Fibroblast of skin of left biceps (primary cell): ENCODE measurements around the gene SCNN1G.

Experiments used
- DNase-seq, 2 experiments: peaks; one replicate each; pipeline ENCODE4 v3.0.0-alpha.2; 2013; ENCODE audit warnings: low read depth in 2 of 2

SCNN1G gene

DNA sequence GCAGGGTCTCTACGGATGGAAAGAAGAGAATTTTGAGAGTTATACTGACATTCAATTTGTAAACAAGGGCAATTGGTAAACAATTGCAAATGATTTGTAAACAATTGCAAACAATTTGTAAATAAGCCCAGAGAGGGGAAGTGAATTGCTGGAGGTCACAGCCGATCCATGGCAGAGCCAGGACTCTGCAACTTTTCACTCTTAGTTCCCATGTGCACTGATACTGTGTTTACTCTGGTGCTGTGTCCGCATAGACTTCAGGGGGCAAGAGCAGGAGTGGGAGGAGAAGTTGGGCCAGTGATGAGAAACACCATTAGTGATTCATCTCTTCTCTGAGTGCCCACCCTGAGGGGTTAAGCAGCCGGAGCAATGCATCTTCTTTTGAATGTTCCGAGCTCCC lies 14.0 kb downstream of the SCNN1G start:
- DNase-seq, result no peak

DNA sequence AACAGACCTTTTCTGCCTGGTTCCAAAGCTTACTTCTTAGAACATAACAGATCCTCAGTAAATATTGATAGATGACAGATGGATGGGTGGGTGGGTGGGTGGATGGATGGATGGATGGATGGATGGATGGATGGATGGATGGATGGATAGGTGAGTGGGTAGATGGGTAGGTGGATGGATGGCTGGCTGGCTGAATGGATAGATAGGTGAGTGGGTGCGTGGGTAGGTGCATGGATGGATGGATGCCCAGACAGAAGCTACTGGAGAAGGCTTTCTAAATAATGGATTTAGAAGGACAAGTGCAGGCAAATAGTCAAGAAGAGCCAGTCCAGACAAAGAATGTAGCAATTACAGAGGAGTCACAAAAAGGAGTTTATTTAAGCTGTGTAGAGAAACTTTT lies 19.6 kb downstream of the SCNN1G start:
- no peak for DNase-seq

DNA sequence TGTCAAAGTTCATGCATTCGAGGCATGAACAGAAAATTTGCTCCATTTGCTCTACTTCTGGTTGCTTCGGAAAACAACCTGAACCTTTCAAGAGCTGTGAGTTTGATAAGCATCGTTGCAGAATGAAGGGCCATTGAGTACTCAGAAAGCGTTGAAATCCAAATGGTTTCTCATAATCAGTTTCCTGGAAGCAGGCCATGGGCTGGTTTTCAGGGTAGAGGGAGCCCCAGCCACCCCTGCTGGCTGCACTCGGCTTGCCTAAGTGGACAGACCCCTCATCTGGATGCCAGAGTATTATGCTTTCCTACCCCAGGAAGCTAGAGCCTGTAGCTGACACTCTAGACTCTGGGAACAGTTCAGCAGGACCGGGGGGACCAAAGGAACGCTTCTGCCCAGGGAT lies 24.4 kb downstream of the SCNN1G start:
- DNase-seq, result no peak

DNA sequence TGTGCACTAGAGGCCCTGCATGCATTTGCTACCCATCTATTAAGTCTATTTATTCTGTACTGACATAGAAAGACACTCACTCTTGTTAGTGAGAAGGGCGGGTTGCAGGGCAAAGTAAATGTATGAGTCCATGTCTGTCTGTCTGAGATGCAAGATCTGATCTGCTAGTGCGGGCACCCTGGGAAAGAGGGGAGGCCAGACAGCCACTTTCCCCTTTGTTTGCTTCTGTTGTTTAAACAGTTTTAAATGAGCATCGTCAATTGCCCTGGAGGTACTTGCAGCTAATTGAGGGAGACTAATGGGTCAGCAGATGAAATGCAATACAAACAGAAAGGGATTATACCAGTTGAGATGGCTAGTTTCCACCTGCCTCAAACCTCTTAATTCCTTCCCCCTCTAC lies 24.9 kb downstream of the SCNN1G start:
- no peak for DNase-seq

DNA sequence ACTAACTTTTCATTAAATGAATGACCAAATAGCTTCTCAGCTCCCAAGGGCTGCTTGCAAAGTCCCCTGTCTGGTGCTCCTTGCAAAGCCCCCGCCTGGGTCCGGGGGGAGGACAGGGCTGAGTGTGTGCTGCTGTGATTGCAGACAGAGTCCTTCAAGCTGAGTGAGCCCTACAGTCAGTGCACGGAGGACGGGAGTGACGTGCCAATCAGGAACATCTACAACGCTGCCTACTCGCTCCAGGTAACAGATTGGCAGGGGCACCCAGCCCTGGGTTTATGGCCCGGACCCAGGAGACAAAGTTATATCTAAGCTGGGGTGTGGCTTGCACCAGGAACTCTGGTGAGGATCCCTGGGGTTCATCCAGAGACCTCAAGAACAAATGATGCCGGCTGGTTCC lies 27.1 kb downstream of the SCNN1G start:
- no peak for DNase-seq

DNA sequence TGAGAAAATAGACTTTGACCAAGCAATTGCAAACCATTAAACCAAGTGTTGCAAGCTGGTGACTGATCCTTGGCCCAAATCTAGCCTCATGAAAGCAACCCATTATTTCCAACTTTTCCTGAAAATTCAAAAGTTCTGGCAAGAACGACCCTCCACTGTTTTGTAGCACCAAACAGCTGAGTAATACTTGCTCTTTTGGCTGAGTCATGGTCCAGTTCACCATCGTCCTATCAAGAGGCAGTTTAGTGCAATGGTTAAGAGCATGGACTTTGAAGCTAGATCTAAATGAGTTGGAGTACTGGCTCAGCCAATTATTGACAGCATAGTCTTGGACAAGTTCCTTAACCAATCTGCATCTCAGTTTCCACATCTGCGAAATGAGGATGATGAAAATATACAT lies 31.3 kb downstream of the SCNN1G start:
- no peak for DNase-seq

DNA sequence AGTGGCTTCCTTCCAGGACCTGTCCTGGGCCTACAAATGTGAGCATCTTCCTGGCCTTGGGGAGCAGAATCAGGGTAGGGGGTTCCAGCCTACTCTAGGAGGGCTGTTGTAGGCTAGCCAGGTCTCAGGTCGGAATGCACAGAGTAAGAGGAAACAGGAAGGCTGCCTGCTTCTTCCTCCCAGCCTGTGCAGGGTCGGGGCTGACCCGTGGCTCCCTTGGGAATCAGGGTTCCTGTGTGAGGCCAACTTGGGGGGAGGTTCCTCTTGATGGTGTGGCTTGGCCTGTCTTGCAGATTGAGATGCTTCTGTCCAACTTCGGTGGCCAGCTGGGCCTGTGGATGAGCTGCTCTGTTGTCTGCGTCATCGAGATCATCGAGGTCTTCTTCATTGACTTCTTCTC lies 32.3 kb downstream of the SCNN1G start:
- no peak for DNase-seq

DNA sequence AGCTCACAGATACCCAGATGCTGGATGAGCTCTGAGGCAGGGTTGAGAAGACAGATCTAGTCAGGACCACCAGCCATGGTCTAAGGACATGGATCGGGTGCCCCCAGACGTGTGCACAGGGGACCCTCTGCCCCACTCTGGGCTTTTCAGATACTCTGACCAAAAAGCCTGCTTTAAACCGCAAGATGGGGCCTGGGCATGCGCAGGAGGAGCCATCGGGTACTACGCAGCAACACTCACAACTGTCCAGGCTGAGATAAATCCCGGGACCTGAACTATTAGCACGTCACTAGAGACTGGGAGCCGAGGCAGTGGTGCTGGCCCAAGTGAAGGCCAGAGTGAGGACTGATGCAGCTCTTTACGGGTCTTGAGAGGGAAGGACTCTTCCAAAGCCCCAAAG lies 32.9 kb downstream of the SCNN1G start:
- no peak for DNase-seq

DNA sequence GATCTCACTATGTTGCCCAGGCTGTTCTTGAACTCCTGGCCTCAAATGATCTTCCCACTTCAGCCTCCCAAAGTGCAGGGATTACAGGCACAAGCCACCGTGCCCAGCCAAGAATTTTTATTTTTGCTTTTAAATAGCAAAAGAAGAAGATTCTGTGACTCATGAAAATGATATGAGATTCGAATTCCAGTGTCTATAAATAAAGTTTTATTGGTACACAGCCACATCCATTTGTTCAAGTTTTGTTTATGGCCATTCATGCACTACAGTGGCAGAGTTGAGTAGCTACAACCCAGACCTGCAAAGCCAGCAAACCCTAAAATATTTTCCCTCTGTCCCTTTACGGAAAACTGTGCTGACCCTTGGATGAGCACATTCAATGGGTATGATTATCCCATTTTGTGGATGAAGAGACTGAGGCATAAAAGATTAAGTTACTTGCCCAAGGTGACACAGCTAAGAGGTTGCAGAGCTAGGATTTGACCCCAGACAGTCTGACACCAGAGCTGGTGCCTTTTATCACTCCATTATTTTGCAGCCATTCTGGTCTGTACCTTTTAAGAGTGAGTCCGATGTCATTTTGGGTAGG lies 34.2 kb downstream of the SCNN1G start:
- no peak for DNase-seq

DNA sequence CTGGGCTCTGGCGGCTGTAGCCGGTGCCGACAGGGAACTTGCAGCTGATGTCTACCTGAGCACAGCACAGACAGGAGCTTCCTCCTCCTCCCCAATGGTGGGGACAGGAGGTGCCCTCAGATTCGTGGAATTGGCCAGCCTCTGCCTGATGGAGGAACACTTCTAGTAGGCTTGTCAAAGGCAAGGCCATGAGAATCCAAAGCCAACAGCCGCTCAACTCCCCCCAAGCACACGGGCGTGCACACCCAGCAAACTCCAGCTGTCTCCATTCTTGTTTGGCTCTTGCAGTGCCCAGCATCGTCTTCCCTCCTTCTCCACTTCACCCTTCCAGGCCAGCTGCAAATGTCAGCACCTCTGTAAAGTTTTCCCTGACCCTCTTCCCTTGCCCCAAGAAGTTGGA lies 35.1 kb downstream of the SCNN1G start:
- DNase-seq, result no peak

DNA sequence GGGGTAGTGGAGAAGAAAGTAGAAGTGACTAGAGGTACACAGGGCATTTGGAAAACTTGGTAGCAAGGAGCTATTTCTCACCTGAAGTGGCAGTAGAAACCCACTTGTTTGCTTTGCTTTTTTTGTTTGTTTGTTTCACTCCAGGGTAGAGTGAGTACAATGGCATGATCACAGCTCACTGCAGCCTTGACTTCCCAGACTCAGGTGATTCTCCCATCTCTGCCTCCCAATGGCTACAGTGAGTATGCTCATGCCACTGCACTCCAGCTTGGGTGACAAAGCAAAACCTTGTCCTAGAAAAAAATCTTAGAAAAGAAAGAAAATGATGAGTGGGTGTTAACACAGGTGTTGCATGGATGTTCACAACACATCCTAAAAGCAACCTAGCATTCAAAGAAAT lies 40.4 kb downstream of the SCNN1G start:
- DNase-seq, result no peak

DNA sequence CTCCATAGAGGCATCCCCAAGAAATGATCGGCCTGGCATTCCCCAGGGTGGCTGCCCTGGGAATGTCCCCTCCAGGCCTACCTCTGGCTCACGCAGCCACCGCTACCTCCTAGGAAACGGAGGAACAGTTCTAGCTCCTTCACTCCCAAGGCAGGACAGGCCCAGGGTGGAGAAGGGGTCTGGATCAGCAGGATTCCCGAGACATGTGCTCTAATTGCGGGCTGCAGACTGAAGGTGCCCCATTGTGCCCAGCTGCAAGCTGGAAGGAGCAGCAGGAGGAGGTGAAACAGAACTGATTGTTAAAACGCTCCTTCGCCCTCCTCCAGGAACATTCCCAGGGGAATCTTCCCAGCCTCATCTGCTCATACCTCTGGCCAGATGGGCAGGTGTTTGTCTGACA lies 40.8 kb downstream of the SCNN1G start:
- no peak for DNase-seq

DNA sequence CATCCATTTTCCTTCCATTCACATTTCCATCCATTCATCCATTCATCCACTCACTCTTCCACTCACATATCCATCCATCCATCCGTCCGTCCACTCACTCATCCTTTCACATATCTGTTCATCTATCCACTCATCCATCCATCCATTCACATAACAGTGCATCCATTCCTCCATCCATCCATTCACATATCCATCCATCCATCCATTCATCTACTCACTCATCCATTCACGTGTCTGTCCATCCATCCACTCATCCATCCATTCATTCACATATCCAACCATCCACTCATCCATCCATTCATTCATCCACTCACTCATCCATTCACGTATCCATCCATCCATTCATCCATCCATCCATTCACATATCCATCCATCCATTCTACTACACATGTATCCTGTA lies 42.6 kb downstream of the SCNN1G start:
- no peak for DNase-seq

DNA sequence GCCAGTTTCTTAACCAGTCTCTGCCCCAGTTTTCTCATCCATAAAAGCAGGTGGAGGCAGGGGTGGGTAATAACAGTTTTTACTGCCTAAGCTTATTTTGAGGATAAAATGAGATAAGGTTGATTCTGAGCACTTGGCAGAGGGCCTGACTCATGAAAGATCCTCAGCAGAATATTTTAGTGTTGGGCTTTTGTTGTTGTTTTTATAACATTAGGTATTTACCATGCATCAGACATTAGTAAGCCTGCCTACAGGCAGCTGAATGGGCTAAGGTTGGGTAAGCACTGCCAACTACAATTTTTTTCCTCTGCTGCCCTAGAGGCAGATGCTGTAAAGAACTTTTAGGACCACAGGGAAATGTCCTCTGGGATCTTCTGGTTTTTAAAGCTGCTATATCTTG lies 43.1 kb downstream of the SCNN1G start:
- no peak for DNase-seq

DNA sequence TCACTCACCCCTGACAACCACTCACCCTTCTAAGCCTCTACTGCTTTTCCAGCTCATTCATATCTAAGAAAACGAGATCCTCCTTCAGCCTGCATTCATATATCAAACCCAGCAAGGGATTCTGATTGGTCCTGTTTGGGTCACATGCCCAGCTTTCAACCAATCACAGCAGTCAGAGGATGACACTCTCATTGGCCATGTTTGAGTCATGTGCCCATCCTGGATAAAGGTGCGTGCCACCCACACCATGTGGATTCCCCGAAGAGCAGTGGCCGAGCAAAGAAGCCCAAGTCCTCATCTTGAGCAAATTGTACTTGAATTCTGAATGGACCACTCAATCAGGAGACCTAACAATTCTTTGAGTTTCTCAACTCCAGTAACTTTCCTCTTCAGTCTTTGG lies 45.0 kb downstream of the SCNN1G start:
- no peak for DNase-seq

DNA sequence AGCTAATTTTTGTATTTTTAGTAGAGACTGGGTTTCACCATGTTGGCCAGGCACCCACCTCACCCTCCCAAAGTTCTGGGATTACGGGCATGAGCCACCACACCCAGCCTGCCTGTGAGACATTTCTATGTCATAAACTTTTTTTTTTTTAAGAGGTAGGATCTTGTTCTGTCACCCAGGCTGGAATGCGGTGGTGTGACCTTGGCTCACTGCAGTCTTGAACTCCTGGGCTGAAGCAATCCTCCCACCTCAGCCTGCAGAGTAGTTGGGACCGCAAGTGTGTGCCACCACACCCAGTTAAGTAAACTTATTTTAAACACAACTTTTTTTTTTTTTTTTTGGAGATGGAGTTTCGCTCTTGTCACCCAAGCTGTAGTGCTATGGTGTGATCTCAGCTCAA lies 47.2 kb downstream of the SCNN1G start:
- DNase-seq, result no peak

DNA sequence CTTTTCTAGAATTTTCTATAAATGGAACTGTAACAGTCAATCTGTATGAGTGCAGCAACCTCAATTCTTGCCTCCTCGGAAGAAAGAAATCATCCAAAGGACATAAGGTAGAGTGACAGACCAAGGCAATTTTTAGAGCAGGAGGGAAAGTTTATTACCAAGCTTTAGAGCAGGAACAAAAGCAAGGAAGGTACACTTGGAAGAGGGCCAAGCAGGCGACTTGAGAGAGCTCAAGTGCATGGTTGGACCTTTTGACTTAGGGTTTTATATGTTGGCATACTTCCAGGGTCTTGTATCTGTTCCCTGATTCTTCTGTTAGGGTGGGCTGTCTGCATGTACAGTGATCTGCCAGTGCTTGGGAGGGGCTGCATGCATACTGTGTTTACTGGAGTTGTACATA lies 50.3 kb downstream of the SCNN1G start:
- DNase-seq, result no peak

DNA sequence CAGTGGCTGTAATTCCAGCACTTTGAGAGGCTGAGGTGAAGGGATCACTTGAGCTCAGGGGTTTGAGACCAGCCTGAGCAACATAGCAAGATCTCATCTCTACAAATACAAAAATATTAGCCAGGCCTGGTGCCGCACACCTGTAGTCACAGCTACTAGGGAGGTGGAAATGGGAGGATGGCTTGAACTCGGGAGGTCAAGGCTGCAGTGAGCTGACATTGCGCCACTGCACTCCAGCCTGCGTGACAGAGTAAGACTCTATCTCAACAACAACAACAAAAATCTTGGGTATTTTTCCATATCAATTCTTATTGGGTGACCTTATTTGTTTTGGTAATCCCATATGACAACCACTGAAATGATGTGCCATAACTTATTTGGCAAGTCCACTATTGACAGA lies 52.6 kb downstream of the SCNN1G start:
- DNase-seq, result no peak

DNA sequence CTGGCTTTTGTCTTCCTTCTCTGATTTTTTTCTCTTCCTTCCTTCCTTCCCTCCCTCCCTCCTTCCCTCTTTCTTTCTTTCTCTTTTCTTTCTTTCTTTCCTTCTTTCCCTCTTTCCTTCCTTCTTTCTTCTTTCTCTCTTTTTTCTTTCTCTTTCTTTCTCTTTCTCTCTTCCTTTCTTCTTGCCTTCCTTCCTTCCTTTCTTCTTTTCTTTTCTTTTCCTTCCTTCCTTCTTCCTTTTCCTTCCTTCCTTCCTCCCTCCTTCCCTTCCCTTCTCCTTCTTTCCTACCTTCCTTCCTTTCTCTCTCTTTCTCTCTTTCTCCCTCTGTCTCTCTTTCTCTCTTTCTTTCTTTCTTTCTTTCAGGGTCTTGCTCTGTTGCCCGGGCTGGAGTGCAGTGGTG lies 54.4 kb downstream of the SCNN1G start:
- DNase-seq, result no peak

DNA sequence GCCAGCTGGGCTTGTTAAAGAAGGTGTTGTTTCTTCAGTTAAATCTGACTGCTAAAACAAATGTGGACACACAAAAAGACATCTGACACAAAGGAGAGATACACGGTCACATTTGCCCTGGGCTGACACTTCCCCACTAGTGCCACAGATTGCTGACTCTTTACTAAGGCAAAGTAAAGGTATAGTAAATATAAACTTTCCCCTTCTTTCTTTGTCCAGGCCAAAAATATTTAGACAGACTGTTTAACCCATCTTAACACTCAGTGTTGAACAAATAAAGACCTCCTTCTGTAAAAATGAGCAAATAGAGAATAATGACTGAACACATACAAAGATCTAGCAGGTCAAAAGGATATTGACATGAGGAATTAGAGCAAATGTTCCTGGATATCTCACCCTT lies 58.4 kb downstream of the SCNN1G start:
- DNase-seq, result no peak

DNA sequence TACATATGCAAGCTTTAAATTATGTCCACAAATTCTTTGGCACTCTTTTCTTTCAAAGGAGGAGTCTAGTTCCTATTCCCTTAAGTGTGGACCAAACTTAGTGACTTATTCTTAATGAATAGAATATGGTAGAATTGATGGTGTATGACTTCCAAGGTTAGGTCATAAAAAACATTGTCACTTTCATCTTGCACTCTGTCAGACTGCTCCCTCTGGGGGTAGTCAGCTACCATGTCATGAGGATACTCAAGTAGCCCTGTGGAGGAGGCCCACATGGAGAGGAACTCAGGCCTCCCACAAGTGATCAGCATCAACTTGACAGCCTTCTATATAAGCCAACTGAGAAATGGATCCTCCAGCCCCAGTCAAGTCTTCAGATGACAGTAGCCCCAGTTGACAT lies 61.6 kb downstream of the SCNN1G start:
- no peak for DNase-seq

DNA sequence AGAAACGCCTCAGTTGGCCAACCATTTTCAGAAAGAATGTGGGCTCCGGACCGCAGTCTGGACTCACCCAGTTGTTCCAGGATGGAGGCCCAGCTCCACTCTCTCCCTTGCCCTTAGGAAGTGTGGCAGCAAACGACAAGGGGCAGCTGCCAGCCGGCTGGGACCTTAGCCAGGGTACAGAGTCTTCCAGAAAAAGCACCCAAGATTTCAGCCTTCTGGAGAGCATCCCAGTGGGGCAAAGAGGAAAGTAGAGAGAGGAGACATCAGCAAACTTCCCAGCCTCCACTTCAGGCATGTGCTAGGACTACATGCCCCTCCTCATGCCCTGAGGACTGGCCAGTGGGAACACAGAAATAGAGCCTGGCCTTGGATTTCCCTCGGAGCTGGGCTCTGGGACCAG lies 62.7 kb downstream of the SCNN1G start:
- no peak for DNase-seq

DNA sequence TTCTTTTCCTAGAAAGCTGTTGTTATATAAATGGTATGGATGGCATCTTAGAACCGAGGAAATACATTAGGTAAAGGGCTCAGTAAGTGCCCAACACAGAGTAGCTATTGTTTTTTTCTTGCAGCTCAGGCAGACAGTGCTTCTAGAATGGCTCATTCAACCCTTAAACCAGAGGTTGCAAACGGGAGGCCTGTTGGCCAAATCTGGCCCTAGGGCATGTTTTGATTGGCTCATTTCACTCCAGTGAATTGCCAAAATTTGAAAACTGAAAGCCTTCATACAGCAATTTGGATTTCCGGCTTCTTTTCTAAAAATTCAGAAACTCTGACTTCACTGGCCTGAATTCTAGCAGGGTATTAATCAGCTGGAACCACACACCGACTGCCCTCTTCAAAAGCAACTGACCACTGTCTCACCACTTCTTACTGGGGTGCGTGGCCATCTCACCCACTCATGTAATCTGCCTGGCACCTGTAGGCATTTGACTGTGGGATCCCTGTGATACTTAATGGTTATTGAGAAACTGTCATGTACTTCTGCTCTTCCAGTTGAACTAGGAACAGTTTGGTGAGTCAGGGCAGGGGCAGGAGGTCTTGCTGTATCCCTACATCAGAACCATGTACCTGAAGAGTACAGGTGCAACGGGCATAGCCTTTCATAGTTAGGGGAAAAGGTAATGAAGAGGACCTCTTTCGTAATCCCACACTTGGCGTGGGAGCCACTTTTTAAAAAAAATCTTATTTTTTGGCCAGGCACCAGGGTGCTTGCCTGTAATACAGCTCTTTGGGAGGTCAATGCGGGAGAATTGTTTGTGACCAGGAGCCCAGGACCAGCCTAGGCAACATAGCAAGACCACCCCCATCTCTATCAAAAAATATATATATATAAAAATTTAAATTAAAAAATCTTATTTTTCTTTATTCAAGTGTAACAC lies 66.0 kb downstream of the SCNN1G start:
- DNase-seq, result no peak

DNA sequence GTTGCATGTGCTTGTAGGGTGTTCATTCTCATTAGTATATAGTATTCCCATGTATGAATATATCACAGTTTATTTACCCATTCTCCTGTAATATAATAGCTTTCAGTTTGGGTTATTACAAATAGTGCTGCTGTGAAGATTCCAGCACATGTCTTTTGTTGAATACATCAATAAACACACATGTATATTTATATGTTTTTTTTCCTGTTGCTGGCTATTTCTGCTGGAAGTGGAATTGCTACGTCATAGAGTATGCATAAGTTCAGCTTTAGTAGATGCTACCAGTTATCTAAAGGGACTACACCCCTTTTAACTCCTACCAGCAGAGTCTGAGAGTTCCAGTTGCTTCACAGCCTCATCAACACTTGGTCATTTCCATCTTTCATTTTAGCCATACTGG lies 67.3 kb downstream of the SCNN1G start:
- DNase-seq, result no peak
